Gastrocnemius medialis (tissue), 4 donors: Measurements from ENCODE around the gene LDLRAD3.

ENCODE experiments used
- POLR2A ChIP-seq, 2 donors: fragments of 450-650 bp; IDR thresholded peaks; one replicate each; pipeline ENCODE4 v1.6.1; 2017; ENCODE audit warnings: antibody characterized with exemption in 2 of 2, mild to moderate bottlenecking in 2 of 2, moderate library complexity in 2 of 2
- TF ChIP-seq, protein P1 (sequence below), 5 experiments: fragments of 450-650 bp in 3 of 5; fragments of 200-600 bp in 2 of 5; sonication (generic) in 2 of 5; IDR thresholded peaks in 4 of 5; conservative IDR thresholded peaks in 1 of 5; 1 replicate in 4 of 5; 2 replicates in 1 of 5; pipeline ENCODE4 v1.5.1; 2016 to 2019; ENCODE audit warnings: antibody characterized with exemption in 5 of 5, mild to moderate bottlenecking in 3 of 5, moderate library complexity in 3 of 5

DNA sequence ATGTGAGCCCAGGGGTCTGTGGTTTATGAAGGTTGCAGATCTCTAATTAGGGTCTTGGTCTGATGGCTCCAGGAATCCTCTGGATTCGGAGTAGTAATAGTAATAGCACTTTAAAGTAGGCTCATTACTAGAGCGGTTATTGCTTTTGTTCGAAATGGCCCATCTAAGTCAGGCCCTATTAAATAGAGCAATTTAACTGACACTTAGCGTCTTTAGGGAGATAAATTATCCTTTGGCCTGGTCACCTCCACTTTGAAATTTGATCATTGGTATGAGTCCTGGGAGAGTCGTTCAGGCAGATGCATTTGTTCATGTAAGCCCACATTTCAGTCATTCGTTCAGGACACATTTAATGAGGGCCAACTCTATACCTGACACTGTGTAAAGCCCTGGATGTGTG lies 54.8 kb downstream of the LDLRAD3 start:
- TF ChIP-seq, protein P1, sequence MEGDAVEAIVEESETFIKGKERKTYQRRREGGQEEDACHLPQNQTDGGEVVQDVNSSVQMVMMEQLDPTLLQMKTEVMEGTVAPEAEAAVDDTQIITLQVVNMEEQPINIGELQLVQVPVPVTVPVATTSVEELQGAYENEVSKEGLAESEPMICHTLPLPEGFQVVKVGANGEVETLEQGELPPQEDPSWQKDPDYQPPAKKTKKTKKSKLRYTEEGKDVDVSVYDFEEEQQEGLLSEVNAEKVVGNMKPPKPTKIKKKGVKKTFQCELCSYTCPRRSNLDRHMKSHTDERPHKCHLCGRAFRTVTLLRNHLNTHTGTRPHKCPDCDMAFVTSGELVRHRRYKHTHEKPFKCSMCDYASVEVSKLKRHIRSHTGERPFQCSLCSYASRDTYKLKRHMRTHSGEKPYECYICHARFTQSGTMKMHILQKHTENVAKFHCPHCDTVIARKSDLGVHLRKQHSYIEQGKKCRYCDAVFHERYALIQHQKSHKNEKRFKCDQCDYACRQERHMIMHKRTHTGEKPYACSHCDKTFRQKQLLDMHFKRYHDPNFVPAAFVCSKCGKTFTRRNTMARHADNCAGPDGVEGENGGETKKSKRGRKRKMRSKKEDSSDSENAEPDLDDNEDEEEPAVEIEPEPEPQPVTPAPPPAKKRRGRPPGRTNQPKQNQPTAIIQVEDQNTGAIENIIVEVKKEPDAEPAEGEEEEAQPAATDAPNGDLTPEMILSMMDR (IDR thresholded peaks at IDR 0.05 in 4 of 5, conservative IDR thresholded peaks at IDR 0.05 in 1 of 5) = no peak
- TF ChIP-seq POLR2A (IDR thresholded peaks at IDR 0.05) = no peak
